Gastroesophageal sphincter (tissue), 4 donors: ENCODE results near the gene DCAF16. TPM values are rescaled to one million over a fixed set of nuclear protein-coding genes. Genes with fewer than 3 reads are reported as not detected.

Source experiments
- ATAC-seq: fragments of 150-250 bp; one replicate; pipeline ENCODE4 v1.9.1; 2016; ENCODE audit warnings: mild to moderate bottlenecking, moderate library complexity
- H3K27ac ChIP-seq, 4 donors: fragments of 200-600 bp; sonication (generic) in 3 of 4; 1 replicate in 3 of 4; 2 replicates in 1 of 4; pipeline ENCODE4 v1.5.1; 2016 to 2019
- H3K27me3 ChIP-seq: fragments of 200-600 bp; sonication (generic); one replicate; pipeline ENCODE4 v1.5.1; 2019
- H3K36me3 ChIP-seq, 2 donors: fragments of 200-600 bp; sonication (generic); one replicate each; pipeline ENCODE4 v1.5.1; 2019; ENCODE audit warnings: control low read depth in 1 of 2
- H3K4me1 ChIP-seq, 3 donors: fragments of 200-600 bp; sonication (generic); 1 replicate in 2 of 3; 2 replicates in 1 of 3; pipeline ENCODE4 v1.5.1; 2016 to 2019; ENCODE audit warnings: control low read depth in 2 of 3
- H3K4me3 ChIP-seq, 2 donors: fragments of 200-600 bp; sonication (generic); one replicate each; pipeline ENCODE4 v1.5.1; 2019; ENCODE audit warnings: mild to moderate bottlenecking in 1 of 2, moderate library complexity in 1 of 2
- H3K9me3 ChIP-seq, 3 donors: fragments of 200-600 bp; sonication (generic); one replicate each; pipeline ENCODE4 v1.5.1; 2017 to 2019; ENCODE audit warnings: control low read depth in 2 of 3
- CTCF ChIP-seq, 4 experiments: fragments of 200-600 bp in 2 of 4; fragments of 450-650 bp in 2 of 4; sonication (generic) in 1 of 4; IDR thresholded peaks; one replicate each; pipeline ENCODE4 v1.5.1; 2017 to 2019; ENCODE audit warnings: antibody characterized with exemption in 4 of 4, mild to moderate bottlenecking in 2 of 4, moderate library complexity in 2 of 4
- EP300 ChIP-seq: sonication (generic); formaldehyde crosslinking; IDR thresholded peaks from one replicate; pipeline ENCODE4 v1.6.1; 2017; ENCODE audit warnings: antibody characterized with exemption, mild to moderate bottlenecking
- POLR2A ChIP-seq, 2 donors: fragments of 450-650 bp; IDR thresholded peaks; one replicate each; pipeline ENCODE4 v1.6.1; 2017; ENCODE audit warnings: antibody characterized with exemption in 2 of 2, mild to moderate bottlenecking in 2 of 2, moderate library complexity in 1 of 2
- POLR2AphosphoS5 ChIP-seq: sonication (generic); formaldehyde crosslinking; IDR thresholded peaks from one replicate; pipeline ENCODE4 v1.6.1; 2017; ENCODE audit warnings: antibody characterized with exemption
- WGBS, 2 donors: methylation state at CpG; one replicate each; pipeline ENCODE4 v1.1.5; 2018; ENCODE audit warnings: low coverage in 1 of 2; 5-methylcytosine and 5-hydroxymethylcytosine counted together
- total RNA-seq, 4 donors: library from RNA; depleted of rRNA; stranded (reverse); fragments of >200 nt; gene quantifications; one replicate each; pipeline ENCODE4 v1.1.0, GENCODE V29; 2016

The DCAF16 gene
- total RNA-seq, 4 donors from 2014 or later, result 20.8 to 36.4 (median 23.8) TPM

- no peaks in the 10 kb centered on the region for H3K9me3 ChIP-seq
- H3K36me3 ChIP-seq, result peaks cover 0 to 54% of the 10 kb centered on the region in 2 donors
- no peak for ATAC-seq
- H3K27me3 ChIP-seq, result no peaks in the 10 kb centered on the region
- no peak overlapping the region for H3K4me3 ChIP-seq
- no peaks in the 10 kb centered on the region for H3K4me1 ChIP-seq
- 100% methylated on average over 1 of the region's 1 CpG; no CpG with 5 or more reads in 1 of the 2 donors for WGBS, 2 donors
- H3K27ac ChIP-seq, result no peak overlapping the region
- TF ChIP-seq POLR2A (IDR thresholded peaks at IDR 0.05) (no peak), POLR2AphosphoS5 (no peak), CTCF (IDR thresholded peaks at IDR 0.05) (no peak), EP300 (no peak)
These were observed 12.7 kb downstream of the DCAF16 start for GRCh38 chr4:17797808-17798207.

- H3K27me3 ChIP-seq, result no peaks in the 10 kb centered on the region
- H3K27ac ChIP-seq, result no peak overlapping the region
- no peaks in the 10 kb centered on the region for H3K4me1 ChIP-seq
- H3K9me3 ChIP-seq, result peaks cover 0 to 3% (median 0%) of the 10 kb centered on the region in 3 donors
- TF ChIP-seq EP300 (no peak), CTCF (IDR thresholded peaks at IDR 0.05) (no peak), POLR2A (IDR thresholded peaks at IDR 0.05) (no peak), POLR2AphosphoS5 (no peak)
- no peak overlapping the region for H3K4me3 ChIP-seq
- WGBS, 2 donors, result 67 to 88% methylated on average over 1 of the region's 1 CpG
- no peak for ATAC-seq
- H3K36me3 ChIP-seq, result peaks cover 0 to 31% of the 10 kb centered on the region in 2 donors
These were observed 15.8 kb downstream of the DCAF16 start for GRCh38 chr4:17794730-17795129.

- no peak overlapping the region for H3K4me3 ChIP-seq
- no peaks in the 10 kb centered on the region for H3K27me3 ChIP-seq
- peaks cover 0 to 3% (median 0%) of the 10 kb centered on the region in 3 donors for H3K9me3 ChIP-seq
- H3K36me3 ChIP-seq, result peaks cover 0 to 5% of the 10 kb centered on the region in 2 donors
- no peak overlapping the region for H3K27ac ChIP-seq
- no peaks in the 10 kb centered on the region for H3K4me1 ChIP-seq
- TF ChIP-seq POLR2AphosphoS5 (no peak), CTCF (IDR thresholded peaks at IDR 0.05) (no peak), POLR2A (IDR thresholded peaks at IDR 0.05) (no peak), EP300 (no peak)
- no peak for ATAC-seq
These were observed 21.6 kb downstream of the DCAF16 start for GRCh38 chr4:17788956-17789355.

- WGBS, 2 donors, result 76 to 88% methylated on average over 5 of the region's 5 CpGs
- H3K9me3 ChIP-seq, result peaks cover 0 to 3% (median 0%) of the 10 kb centered on the region in 3 donors
- ATAC-seq, result no peak
- H3K4me1 ChIP-seq, result no peaks in the 10 kb centered on the region
- H3K36me3 ChIP-seq, result peaks cover 0 to 5% of the 10 kb centered on the region in 2 donors
- no peak for TF ChIP-seq EP300
- H3K4me3 ChIP-seq, result no peak overlapping the region
- no peak overlapping the region for H3K27ac ChIP-seq
- no peaks in the 10 kb centered on the region for H3K27me3 ChIP-seq
These were observed 23.2 kb downstream of the DCAF16 start for GRCh38 chr4:17787315-17787714.

GRCh38 chr4:17786567-17786966 lies 24.0 kb downstream of the DCAF16 start:
- Histone ChIP-seq H3K4me3 (no peak overlapping the region), H3K4me1 (peaks cover 0 to 5% (median 2%) of the 10 kb centered on the region in 3 donors), H3K27me3 (peaks cover under 1% of the 10 kb centered on the region), H3K9me3 (peaks cover 0 to 3% (median 0%) of the 10 kb centered on the region in 3 donors), H3K36me3 (peaks cover 0 to 4% of the 10 kb centered on the region in 2 donors), H3K27ac (no peak overlapping the region)
- TF ChIP-seq POLR2A (IDR thresholded peaks at IDR 0.05), result no peak
- TF ChIP-seq CTCF (IDR thresholded peaks at IDR 0.05), result no peak
- TF ChIP-seq POLR2AphosphoS5, result no peak
- TF ChIP-seq EP300, result no peak
- ATAC-seq, result no peak
- WGBS, 2 donors, result 59 to 63% methylated on average over 5 of the region's 5 CpGs
